Activated T-helper 2 cell treated with anti-CD3 and anti-CD28 coated beads, Interferon-gamma antibody, Interleukin-2, Interleukin-4, amounts not matched to agents 10 μg/mL and 5 μg/mL and 100 μg/mL, durations not matched to agents 14 hours and 24 hours and 36 hours (primary cell): ENCODE measurements around the gene SLC1A4. TPM values are rescaled to one million over a fixed set of nuclear protein-coding genes. Genes with fewer than 3 reads are reported as not detected.
"Not testable (repeated sequence)": the region's sequence is repeated elsewhere in the genome, so short reads cannot be mapped to it uniquely, and the experiment has no call there.

ENCODE experiments used
- DNase-seq: peaks from one replicate; pipeline ENCODE4 v3.0.0; 2021; ENCODE audit warnings: low spot score
- H3K27ac Mint-ChIP-seq: one replicate; pipeline ENCODE4 v1.8.0; 2021; ENCODE audit warnings: mixed read lengths
- H3K27me3 Mint-ChIP-seq: one replicate; pipeline ENCODE4 v1.8.0; 2021; ENCODE audit warnings: low read depth, mixed read lengths
- H3K36me3 Mint-ChIP-seq: one replicate; pipeline ENCODE4 v1.8.0; 2021; ENCODE audit warnings: low read depth, mixed read lengths
- H3K4me1 Mint-ChIP-seq: one replicate; pipeline ENCODE4 v1.8.0; 2021; ENCODE audit warnings: low read depth, mixed read lengths
- H3K4me3 Mint-ChIP-seq: one replicate; pipeline ENCODE4 v1.8.0; 2021; ENCODE audit warnings: low read depth, mild to moderate bottlenecking, moderate library complexity, mixed read lengths
- H3K9me3 Mint-ChIP-seq: one replicate; pipeline ENCODE4 v1.8.0; 2021; ENCODE audit warnings: mixed read lengths
- intact Hi-C: fragments of 100-400 bp; cut with micrococcal nuclease; formaldehyde crosslinking; loops from one replicate; pipeline ENCODE4 v1.15.1; 2023
- total RNA-seq: library from RNA; stranded (reverse); gene quantifications from 2 replicates; pipeline ENCODE4 v1.2.3, GENCODE V29; 2022

The SLC1A4 gene
- total RNA-seq, 1 donor from 2014 or later = 22.5 TPM

- Mint-ChIP-seq H3K27me3 (no peaks in the 10 kb centered on the region), H3K36me3 (peaks cover 11% of the 10 kb centered on the region), H3K4me3 (no peak overlapping the region), H3K27ac (no peak overlapping the region), H3K4me1 (peaks cover 19% of the 10 kb centered on the region), H3K9me3 (peaks cover 9% of the 10 kb centered on the region)
- intact Hi-C loops = no loop called here
- no peak for DNase-seq
Observed at GRCh38 chr2:64952096-64952495, 37.1 kb upstream of the SLC1A4 start.

DNA sequence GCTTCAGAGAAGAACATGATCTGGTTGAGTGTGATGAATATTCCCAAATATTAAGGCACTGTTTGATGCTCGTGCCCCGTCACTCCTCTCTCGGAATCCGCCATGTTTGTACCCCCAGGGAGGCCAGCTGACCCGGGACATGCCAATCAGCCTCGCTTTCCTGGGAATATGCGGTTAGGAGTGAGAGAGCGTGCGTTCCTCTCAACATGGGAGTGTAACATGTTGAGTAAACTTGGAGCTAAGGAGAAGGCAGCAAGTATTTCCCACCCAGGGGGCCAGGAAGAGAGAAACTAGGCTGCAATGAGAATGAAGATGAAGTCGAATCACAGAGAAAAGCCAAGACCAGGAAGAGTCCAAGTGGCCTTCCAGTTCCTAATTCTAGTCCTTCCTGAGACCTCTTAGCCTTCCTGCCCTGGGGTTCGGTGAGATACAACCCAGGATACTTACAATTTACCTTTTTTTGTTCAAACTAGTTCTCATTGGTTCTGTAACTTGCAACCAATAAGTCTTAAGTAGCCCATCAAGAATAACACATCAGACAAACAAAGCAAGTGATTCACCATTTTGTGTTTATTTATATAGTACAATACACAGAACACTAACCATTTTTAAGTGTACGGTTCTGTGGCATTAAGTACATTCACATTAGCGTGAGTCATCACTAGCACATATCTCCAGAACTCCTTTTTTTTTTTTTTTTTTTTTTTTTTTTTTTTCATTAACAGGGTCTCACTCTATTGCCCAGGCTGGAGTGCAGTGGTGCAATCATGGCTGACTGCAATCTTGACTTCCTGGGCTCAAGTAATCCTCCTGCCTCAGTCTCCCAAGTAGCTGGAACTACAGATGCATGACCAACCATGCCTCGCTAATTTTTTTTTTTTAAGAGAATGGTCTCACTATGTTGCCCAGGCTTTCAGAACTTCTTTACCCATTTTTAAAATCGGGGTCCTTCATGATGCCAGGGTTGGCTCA lies 36.4 kb upstream of the SLC1A4 start:
- peaks cover 13% of the 10 kb centered on the region for H3K4me1 Mint-ChIP-seq
- H3K9me3 Mint-ChIP-seq = peaks cover 9% of the 10 kb centered on the region
- H3K27me3 Mint-ChIP-seq = no peaks in the 10 kb centered on the region
- no peak overlapping the region for H3K4me3 Mint-ChIP-seq
- DNase-seq = no peak
- intact Hi-C loops = no loop called here
- peaks cover 11% of the 10 kb centered on the region for H3K36me3 Mint-ChIP-seq
- H3K27ac Mint-ChIP-seq = no peak overlapping the region

- Mint-ChIP-seq H3K4me1 (no peaks in the 10 kb centered on the region), H3K36me3 (peaks cover 8% of the 10 kb centered on the region), H3K4me3 (no peak overlapping the region), H3K9me3 (peaks cover 9% of the 10 kb centered on the region), H3K27ac (no peak overlapping the region), H3K27me3 (no peaks in the 10 kb centered on the region)
- DNase-seq = no peak
- intact Hi-C loops = no loop called here
Observed at GRCh38 chr2:64955467-64955866, 33.7 kb upstream of the SLC1A4 start.

- intact Hi-C loops = no loop called here
- Mint-ChIP-seq H3K4me1 (no peaks in the 10 kb centered on the region), H3K27ac (no peak overlapping the region)
Observed at GRCh38 chr2:64957109-64957903, 31.9 kb upstream of the SLC1A4 start.

DNA sequence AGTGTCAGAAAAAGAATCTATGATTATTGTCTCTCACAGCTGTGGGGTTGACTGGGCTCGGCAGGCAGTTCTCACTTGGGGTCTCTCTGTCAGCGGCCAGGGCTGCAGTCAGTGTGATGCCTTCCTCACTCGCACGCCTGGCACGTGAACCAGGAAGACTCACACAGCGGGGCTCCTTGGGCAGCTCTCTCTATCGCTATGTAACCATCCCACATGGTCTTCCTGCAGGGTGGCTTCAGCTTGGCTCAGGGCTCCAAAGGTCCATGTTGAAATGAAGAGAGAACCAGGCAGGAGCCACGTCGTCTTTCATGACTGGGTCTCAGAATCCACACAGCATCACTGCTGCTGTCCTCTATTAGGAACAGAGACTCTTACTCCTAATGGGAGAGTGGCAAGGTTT lies 30.6 kb upstream of the SLC1A4 start:
- no peaks in the 10 kb centered on the region for H3K4me1 Mint-ChIP-seq

More at GRCh38 chr2:64957109-64957903, 31.9 kb upstream of the SLC1A4 start:
- DNase-seq = no peak
- Mint-ChIP-seq H3K36me3 (peaks cover 8% of the 10 kb centered on the region), H3K9me3 (peaks cover 9% of the 10 kb centered on the region), H3K4me3 (no peak overlapping the region), H3K27me3 (no peaks in the 10 kb centered on the region)

DNA sequence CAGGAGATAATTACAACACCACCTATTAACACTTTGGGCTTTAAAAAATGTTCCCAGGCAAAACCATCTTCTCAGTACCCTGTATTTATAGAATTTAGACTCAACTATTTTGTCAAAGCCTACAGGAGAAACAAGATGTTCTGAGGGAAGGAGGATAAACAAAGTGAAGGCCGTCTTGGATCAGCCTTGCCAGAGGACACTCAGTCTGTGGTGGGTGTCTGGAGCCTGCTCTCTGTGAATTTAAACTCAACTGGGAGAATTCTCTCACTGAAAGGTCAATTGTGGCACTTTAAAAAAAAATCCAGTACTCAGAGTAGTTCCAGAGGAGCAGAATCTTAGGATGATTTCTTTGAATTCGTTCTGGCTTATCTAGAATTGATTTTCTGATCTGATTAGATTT lies 28.4 kb upstream of the SLC1A4 start:
- Mint-ChIP-seq H3K27ac (no peak overlapping the region), H3K36me3 (no peaks in the 10 kb centered on the region), H3K4me1 (no peaks in the 10 kb centered on the region), H3K9me3 (peaks cover under 1% of the 10 kb centered on the region), H3K4me3 (no peak overlapping the region), H3K27me3 (no peaks in the 10 kb centered on the region)
- intact Hi-C loops = no loop called here
- DNase-seq = no peak

More for the DNA sequence above, 30.6 kb upstream of the SLC1A4 start:
- Mint-ChIP-seq H3K36me3 (peaks cover 3% of the 10 kb centered on the region), H3K9me3 (peaks cover 9% of the 10 kb centered on the region), H3K27me3 (no peaks in the 10 kb centered on the region), H3K4me3 (no peak overlapping the region), H3K27ac (no peak overlapping the region)
- intact Hi-C loops = no loop called here
- DNase-seq = no peak

DNA sequence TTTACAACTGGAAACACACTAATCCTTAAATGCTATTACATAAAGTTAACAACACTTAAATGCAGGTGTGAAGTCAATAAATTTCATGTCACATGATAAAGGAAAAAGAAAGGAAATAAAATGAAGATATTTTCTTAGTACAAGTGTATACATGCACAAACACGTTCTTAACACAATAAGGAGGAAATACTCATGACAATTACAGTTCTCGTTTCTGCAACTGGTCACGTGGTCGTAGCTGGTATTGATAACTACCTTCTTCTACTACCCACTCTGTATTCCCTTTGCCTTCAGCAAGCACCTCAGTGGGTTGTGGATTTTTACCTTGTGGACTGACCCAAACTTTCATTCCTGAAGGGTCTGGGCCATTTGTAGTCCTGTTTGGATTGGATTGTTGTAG lies 26.1 kb upstream of the SLC1A4 start:
- H3K4me1 Mint-ChIP-seq, H3K4me3 Mint-ChIP-seq, H3K36me3 Mint-ChIP-seq, H3K9me3 Mint-ChIP-seq, H3K27me3 Mint-ChIP-seq, DNase-seq, intact Hi-C loops, H3K27ac Mint-ChIP-seq: not testable (repeated sequence)

GRCh38 chr2:64963719-64964118 lies 25.5 kb upstream of the SLC1A4 start:
- H3K4me1 Mint-ChIP-seq = no peaks in the 10 kb centered on the region
- no peak overlapping the region for H3K4me3 Mint-ChIP-seq
- peaks cover 4% of the 10 kb centered on the region for H3K27me3 Mint-ChIP-seq
- H3K27ac Mint-ChIP-seq = no peak overlapping the region
- intact Hi-C loops = no loop called here
- H3K9me3 Mint-ChIP-seq = no peaks in the 10 kb centered on the region
- DNase-seq = no peak
- no peaks in the 10 kb centered on the region for H3K36me3 Mint-ChIP-seq

GRCh38 chr2:64966017-64966416 lies 23.2 kb upstream of the SLC1A4 start:
- no peak overlapping the region for H3K4me3 Mint-ChIP-seq
- intact Hi-C loops = no loop called here
- peaks cover 2% of the 10 kb centered on the region for H3K4me1 Mint-ChIP-seq
- H3K9me3 Mint-ChIP-seq = no peaks in the 10 kb centered on the region
- H3K27ac Mint-ChIP-seq = no peak overlapping the region
- no peaks in the 10 kb centered on the region for H3K36me3 Mint-ChIP-seq
- no peak for DNase-seq
- H3K27me3 Mint-ChIP-seq = peaks cover 4% of the 10 kb centered on the region

DNA sequence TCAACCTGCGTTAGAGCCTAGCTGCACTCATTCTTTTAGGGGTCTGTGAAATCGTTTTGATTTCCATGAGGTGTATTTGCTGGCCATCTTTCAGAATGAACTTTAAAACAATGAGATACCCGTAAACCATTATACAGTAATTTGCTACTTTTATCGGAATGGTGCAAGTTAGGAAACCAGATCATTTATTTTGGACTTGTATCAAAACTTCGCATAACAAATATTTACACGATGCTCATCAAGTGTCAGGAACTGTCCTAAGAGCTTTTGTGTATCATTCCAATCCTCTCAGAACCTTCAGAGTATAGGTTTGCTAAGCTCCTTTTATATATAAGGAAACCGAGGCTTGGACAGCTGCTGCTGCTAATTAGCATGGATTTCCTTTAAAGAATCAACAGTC lies 22.4 kb upstream of the SLC1A4 start:
- H3K9me3 Mint-ChIP-seq = no peaks in the 10 kb centered on the region
- no peak overlapping the region for H3K4me3 Mint-ChIP-seq
- H3K4me1 Mint-ChIP-seq = peaks cover 2% of the 10 kb centered on the region
- no peak for DNase-seq
- H3K36me3 Mint-ChIP-seq = no peaks in the 10 kb centered on the region
- H3K27me3 Mint-ChIP-seq = peaks cover 4% of the 10 kb centered on the region
- no peak overlapping the region for H3K27ac Mint-ChIP-seq
- intact Hi-C loops = no loop called here

DNA sequence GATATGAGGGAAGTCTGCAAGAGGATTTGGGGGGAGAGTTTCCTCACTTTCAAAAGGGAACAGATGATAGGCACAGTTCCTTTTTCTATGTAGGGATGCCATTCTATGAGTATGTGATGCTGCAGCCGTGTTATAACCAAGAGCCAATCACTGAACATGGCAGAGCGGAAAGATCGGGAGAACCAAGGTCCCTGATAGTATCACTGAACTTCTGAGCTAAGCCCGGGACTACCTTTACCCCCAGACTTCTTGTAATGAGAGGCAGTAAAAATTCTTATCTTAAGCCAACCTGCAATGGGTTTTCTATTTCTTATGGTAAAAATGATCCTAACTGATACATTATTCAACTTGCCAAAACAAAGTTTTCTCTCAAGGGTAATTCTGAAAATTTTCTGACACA lies 21.6 kb upstream of the SLC1A4 start:
- no peak for DNase-seq
- H3K27ac Mint-ChIP-seq = no peak overlapping the region
- H3K4me1 Mint-ChIP-seq = peaks cover 2% of the 10 kb centered on the region
- no peaks in the 10 kb centered on the region for H3K9me3 Mint-ChIP-seq
- H3K4me3 Mint-ChIP-seq = no peak overlapping the region
- intact Hi-C loops = no loop called here
- peaks cover 4% of the 10 kb centered on the region for H3K27me3 Mint-ChIP-seq
- H3K36me3 Mint-ChIP-seq = no peaks in the 10 kb centered on the region

GRCh38 chr2:64969086-64969485 lies 20.1 kb upstream of the SLC1A4 start:
- H3K27me3 Mint-ChIP-seq, intact Hi-C loops, H3K36me3 Mint-ChIP-seq, H3K9me3 Mint-ChIP-seq, H3K4me3 Mint-ChIP-seq, DNase-seq, H3K27ac Mint-ChIP-seq, H3K4me1 Mint-ChIP-seq: not testable (repeated sequence)

GRCh38 chr2:64970495-64970894 lies 18.7 kb upstream of the SLC1A4 start:
- H3K27me3 Mint-ChIP-seq = peaks cover 8% of the 10 kb centered on the region
- no peak overlapping the region for H3K27ac Mint-ChIP-seq
- DNase-seq = no peak
- H3K4me3 Mint-ChIP-seq = no peak overlapping the region
- H3K4me1 Mint-ChIP-seq = peaks cover 2% of the 10 kb centered on the region
- no peaks in the 10 kb centered on the region for H3K9me3 Mint-ChIP-seq
- intact Hi-C loops = no loop called here
- no peaks in the 10 kb centered on the region for H3K36me3 Mint-ChIP-seq
